IMR-90 (cell line): ENCODE data around the gene PRSS2. TPM values are rescaled to one million over a fixed set of nuclear protein-coding genes. Genes with fewer than 3 reads are reported as not detected.

ENCODE experiments used
- ATAC-seq: fragments of 200-7000 bp; cut with Tn5 transposase; 2 replicates; pipeline ENCODE4 v1.9.1; 2020; ENCODE audit warnings: low read depth, mild to moderate bottlenecking, moderate library complexity
- BruUV-seq: library from RNA; stranded (reverse); fragments of 400-500 nt; replicated peaks from 2 replicates; lab custom pipeline; 2021; lab: Mats Ljungman, UMichigan
- CTCF ChIA-PET: fragments of 300-600 bp; formaldehyde crosslinking; extraction: SDS; loops from one replicate; lab custom pipeline; 2021; ENCODE audit warnings: antibody characterized with exemption; lab: Yijun Ruan, JAX
- POLR2A ChIA-PET: fragments of 300-600 bp; sonication (Branson Sonifier 250); formaldehyde crosslinking; loops from one replicate; lab custom pipeline; 2022; ENCODE audit warnings: antibody characterized with exemption; ENCODE audit not compliant: unreplicated experiment; lab: Charles Lee
- DNase-seq: peaks from one replicate; pipeline ENCODE4 v3.0.0; 2013
- H2AFZ ChIP-seq: replicated peaks from 2 replicates; pipeline ENCODE3; 2013; ENCODE audit warnings: low read length, mild to moderate bottlenecking; ENCODE audit not compliant: poor library complexity
- H2AK5ac ChIP-seq: 2 replicates; pipeline ENCODE4 v1.6.1; 2013; ENCODE audit warnings: low read depth, low read length, inconsistent platforms
- H2AK9ac ChIP-seq: replicated peaks from 2 replicates; pipeline ENCODE3; 2013; ENCODE audit warnings: mild to moderate bottlenecking, low read depth, low read length, moderate library complexity; ENCODE audit not compliant: poor library complexity
- H2BK120ac ChIP-seq: 2 replicates; pipeline ENCODE4 v1.6.1; 2013; ENCODE audit warnings: low read depth, low read length, inconsistent platforms
- H2BK15ac ChIP-seq: 3 replicates; pipeline ENCODE4 v1.6.1; 2013; ENCODE audit warnings: low read depth, low read length, inconsistent platforms
- H2BK20ac ChIP-seq: 2 replicates; pipeline ENCODE4 v1.6.1; 2013; ENCODE audit warnings: low read depth, mild to moderate bottlenecking, inconsistent platforms, low read length, moderate library complexity
- H2BK5ac ChIP-seq: 2 replicates; pipeline ENCODE4 v1.6.1; 2013; ENCODE audit warnings: mild to moderate bottlenecking, low read depth, low read length, inconsistent platforms; ENCODE audit not compliant: poor library complexity, severe bottlenecking
- H3K14ac ChIP-seq: replicated peaks from 2 replicates; pipeline ENCODE4 v1.6.1; 2013; ENCODE audit warnings: low read depth, low read length, inconsistent platforms
- H3K18ac ChIP-seq: 2 replicates; pipeline ENCODE4 v1.6.1; 2013; ENCODE audit warnings: low read depth, low read length, control low read depth
- H3K23ac ChIP-seq: 2 replicates; pipeline ENCODE4 v1.6.1; 2013; ENCODE audit warnings: low read depth, low read length, inconsistent platforms
- H3K27ac ChIP-seq: 2 replicates; pipeline ENCODE4 v1.5.1; 2013; ENCODE audit warnings: mild to moderate bottlenecking, control low read depth, low read length; ENCODE audit not compliant: insufficient read depth
- H3K27me3 ChIP-seq: 2 replicates; pipeline ENCODE4 v1.6.1; 2013; ENCODE audit warnings: low read length; ENCODE audit not compliant: control insufficient read depth, insufficient read depth
- H3K36me3 ChIP-seq: 2 replicates; pipeline ENCODE4 v1.6.1; 2013; ENCODE audit warnings: low read length, mixed read lengths; ENCODE audit not compliant: control insufficient read depth, insufficient read depth
- H3K4ac ChIP-seq: 2 replicates; pipeline ENCODE4 v1.6.1; 2013; ENCODE audit warnings: low read depth, low read length, inconsistent platforms
- H3K4me1 ChIP-seq: 2 replicates; pipeline ENCODE4 v1.6.1; 2013; ENCODE audit warnings: low read length, mixed read lengths; ENCODE audit not compliant: control insufficient read depth, insufficient read depth
- H3K4me2 ChIP-seq: 2 replicates; pipeline ENCODE4 v1.6.1; 2013; ENCODE audit warnings: low read depth, mild to moderate bottlenecking, control low read depth, low read length, moderate library complexity
- H3K4me3 ChIP-seq: 2 replicates; pipeline ENCODE4 v1.5.1; 2013; ENCODE audit warnings: low read depth, mild to moderate bottlenecking, control low read depth, low read length, moderate library complexity; ENCODE audit not compliant: insufficient read depth
- H3K56ac ChIP-seq: 2 replicates; pipeline ENCODE4 v1.6.1; 2013; ENCODE audit warnings: low read length, inconsistent platforms; ENCODE audit not compliant: insufficient read depth; ENCODE audit errors: extremely low read depth
- H3K79me1 ChIP-seq, 2 experiments: 2 replicates each; pipeline ENCODE4 v1.6.1; 2013; ENCODE audit warnings: low read length in 2 of 2, inconsistent platforms in 1 of 2, low read depth in 1 of 2
- H3K9ac ChIP-seq: 2 replicates; pipeline ENCODE4 v1.6.1; 2013; ENCODE audit warnings: low read depth, low read length, control low read depth
- H3K9me1 ChIP-seq: 2 replicates; pipeline ENCODE4 v1.6.1; 2013; ENCODE audit warnings: low read length, inconsistent platforms; ENCODE audit not compliant: insufficient read depth
- H3K9me3 ChIP-seq: 2 replicates; pipeline ENCODE4 v1.6.1; 2013; ENCODE audit warnings: low read length; ENCODE audit not compliant: control insufficient read depth, insufficient read depth
- H4K20me1 ChIP-seq: 2 replicates; pipeline ENCODE4 v1.6.1; 2013; ENCODE audit warnings: low read length, inconsistent platforms; ENCODE audit not compliant: insufficient read depth
- H4K5ac ChIP-seq: 2 replicates; pipeline ENCODE4 v1.6.1; 2013; ENCODE audit warnings: mild to moderate bottlenecking, low read depth, low read length, control low read depth
- H4K8ac ChIP-seq, 2 experiments: 2 replicates each; pipeline ENCODE4 v1.6.1; 2013; ENCODE audit warnings: low read depth in 2 of 2, low read length in 2 of 2, control low read depth in 1 of 2, inconsistent platforms in 1 of 2
- H4K91ac ChIP-seq: 2 replicates; pipeline ENCODE4 v1.6.1; 2013; ENCODE audit warnings: low read depth, low read length, inconsistent platforms; ENCODE audit not compliant: insufficient read depth
- BHLHE40 ChIP-seq: fragments of 150-350 bp; IDR thresholded peaks from 2 replicates; pipeline ENCODE4 v1.6.1; 2016; ENCODE audit warnings: mild to moderate bottlenecking, low read depth, low read length
- CEBPB ChIP-seq: IDR thresholded peaks from 2 replicates; pipeline ENCODE4 v1.6.1; 2012; ENCODE audit warnings: low read depth, low read length, improper control_type of control experiment
- CHD1 ChIP-seq: IDR thresholded peaks from 2 replicates; pipeline ENCODE4 v1.6.1; 2012; ENCODE audit warnings: low read depth, low read length, improper control_type of control experiment
- CTCF ChIP-seq: conservative IDR thresholded peaks from 2 replicates; pipeline ENCODE4 v1.5.1; 2012; ENCODE audit warnings: mild to moderate bottlenecking, low read depth, low read length, improper control_type of control experiment
- FOS ChIP-seq: fragments of 150-350 bp; IDR thresholded peaks from 2 replicates; pipeline ENCODE4 v1.6.1; 2016; ENCODE audit warnings: low read depth, low read length
- MAFK ChIP-seq: IDR thresholded peaks from 2 replicates; pipeline ENCODE4 v1.6.1; 2012; ENCODE audit warnings: low read depth, low read length, improper control_type of control experiment
- MXI1 ChIP-seq: IDR thresholded peaks from 2 replicates; pipeline ENCODE4 v1.6.1; 2012; ENCODE audit warnings: low read depth, mild to moderate bottlenecking, low read length, moderate library complexity, borderline replicate concordance
- NFE2L2 ChIP-seq: fragments of 150-350 bp; IDR thresholded peaks from 2 replicates; pipeline ENCODE4 v1.6.1; 2016; ENCODE audit warnings: low read depth, mild to moderate bottlenecking, low read length
- RAD21 ChIP-seq: IDR thresholded peaks from 2 replicates; pipeline ENCODE4 v1.6.1; 2012; ENCODE audit warnings: low read length, improper control_type of control experiment
- RCOR1 ChIP-seq: IDR thresholded peaks from 2 replicates; pipeline ENCODE4 v1.6.1; 2012; ENCODE audit warnings: mild to moderate bottlenecking, low read length, improper control_type of control experiment; ENCODE audit not compliant: insufficient replicate concordance
- RFX5 ChIP-seq: IDR thresholded peaks from 2 replicates; pipeline ENCODE4 v1.8.0; 2012; ENCODE audit warnings: low read depth, mild to moderate bottlenecking, low read length, moderate library complexity
- SMC3 ChIP-seq: fragments of 150-350 bp; IDR thresholded peaks from 2 replicates; pipeline ENCODE4 v1.6.1; 2016; ENCODE audit warnings: low read depth, mild to moderate bottlenecking, antibody characterized with exemption, low read length, moderate library complexity
- USF2 ChIP-seq: fragments of 150-350 bp; IDR thresholded peaks from 2 replicates; pipeline ENCODE4 v1.6.1; 2017; ENCODE audit warnings: mild to moderate bottlenecking, antibody characterized with exemption, low read length, low read depth
- WGBS, 2 experiments: methylation state at CpG; one replicate each; pipeline versions ENCODE4 v1.1.5 to v1.1.7; 2013; ENCODE audit warnings: missing lambda C conversion rate in 2 of 2; ENCODE audit not compliant: insufficient read length in 1 of 2; ENCODE audit errors: extremely low coverage in 2 of 2; 5-methylcytosine and 5-hydroxymethylcytosine counted together
- dilution Hi-C: fragments of 300-500 bp; cut with HindIII; formaldehyde crosslinking; loops from one replicate; pipeline ENCODE4 v1.14.3; 2018; ENCODE audit warnings: low sequenced_read_pairs; ENCODE audit not compliant: unreplicated experiment
- in situ Hi-C: fragments of 300-500 bp; cut with MboI; formaldehyde crosslinking; loops from 3 replicates; pipeline ENCODE4 v1.14.3; 2019; ENCODE audit warnings: low sequenced_read_pairs, inconsistent platforms, mixed read lengths
- intact Hi-C: fragments of 100-400 bp; cut with micrococcal nuclease; formaldehyde crosslinking; loops from 2 replicates; pipeline ENCODE4 v1.10.0; 2022
- polyA plus RNA-seq, 3 experiments: library from polyadenylated mRNA; depleted of rRNA; stranded (reverse); fragments of >200 nt; gene quantifications; 2 replicates each; pipeline ENCODE4 v1.2.3, GENCODE V29; 2012; ENCODE audit warnings: low replicate concordance in 1 of 3
- total RNA-seq: library from RNA; depleted of rRNA; stranded (reverse); fragments of >200 nt; gene quantifications from 2 replicates; pipeline ENCODE4 v1.2.3, GENCODE V29; 2012

The PRSS2 gene
- total and polyA plus RNA-seq, 2 of the 4 experiments (the other 2 are of a cell fraction): not detected

GRCh38 chr7:142776206-142776844 lies 5.6 kb downstream of the PRSS2 start:
- Histone ChIP-seq H3K27ac (no peak overlapping the region), H2BK15ac (no peak overlapping the region), H3K56ac (no peak overlapping the region), H4K20me1 (no peaks in the 10 kb centered on the region), H2AK9ac (no peak overlapping the region), H2BK20ac (no peak overlapping the region), H4K8ac (no peak overlapping the region), H3K4ac (no peak overlapping the region), H4K91ac (no peak overlapping the region), H2AFZ (no peak overlapping the region), H3K9me3 (no peaks in the 10 kb centered on the region), H2AK5ac (no peak overlapping the region), H3K27me3 (peaks cover 7% of the 10 kb centered on the region), H3K23ac (no peak overlapping the region), H3K18ac (no peak overlapping the region), H2BK5ac (no peak overlapping the region), H3K4me2 (no peak overlapping the region), H3K9ac (no peak overlapping the region), H3K14ac (no peak overlapping the region), H3K36me3 (no peaks in the 10 kb centered on the region), H4K5ac (no peak overlapping the region), H3K4me1 (no peaks in the 10 kb centered on the region; the same call in 1 of the 2 replicates), H3K9me1 (no peaks in the 10 kb centered on the region), H2BK120ac (no peak overlapping the region), H3K4me3 (no peak overlapping the region), H3K79me1 (no peaks in the 10 kb centered on the region)
- ChIA-PET CTCF (interaction anchor here (1.0 kb wide), 1 partner anchor 144 kb away, joined by 3 read pairs; no protein-coding TSS in a partner anchor), POLR2A (no interaction called here)
- dilution Hi-C loops: loop anchor here (25.0 kb wide), 1 partner anchor 264 kb away; no protein-coding TSS in a partner anchor
- no peak; the same call in 1 of the 2 replicates for ATAC-seq
- DNase-seq: peak; percentile 40
- 80% methylated on average over 1 of the region's 9 CpGs; no CpG with 5 or more reads in 1 of the 2 experiments for WGBS, 2 experiments
- no TSS peak for BruUV-seq
- in situ Hi-C loops: loop anchor here (10.0 kb wide), 1 partner anchor 132 kb away; no protein-coding TSS in a partner anchor
- intact Hi-C loops: no loop called here
- TF ChIP-seq BHLHE40 (no peak), CTCF (no peak), CHD1 (no peak), RFX5 (no peak), FOS (no peak), USF2 (no peak), CEBPB (no peak), RCOR1 (no peak), SMC3 (no peak), MAFK (no peak), RAD21 (no peak), MXI1 (no peak), NFE2L2 (no peak)
